ENCODE data around the gene UFSP2. TPM values are rescaled to one million over a fixed set of nuclear protein-coding genes. Genes with fewer than 3 reads are reported as not detected.

The UFSP2 gene
- total and polyA plus RNA-seq, 2 experiments from 2014 or later: 29.0 to 53.0 TPM

DNA sequence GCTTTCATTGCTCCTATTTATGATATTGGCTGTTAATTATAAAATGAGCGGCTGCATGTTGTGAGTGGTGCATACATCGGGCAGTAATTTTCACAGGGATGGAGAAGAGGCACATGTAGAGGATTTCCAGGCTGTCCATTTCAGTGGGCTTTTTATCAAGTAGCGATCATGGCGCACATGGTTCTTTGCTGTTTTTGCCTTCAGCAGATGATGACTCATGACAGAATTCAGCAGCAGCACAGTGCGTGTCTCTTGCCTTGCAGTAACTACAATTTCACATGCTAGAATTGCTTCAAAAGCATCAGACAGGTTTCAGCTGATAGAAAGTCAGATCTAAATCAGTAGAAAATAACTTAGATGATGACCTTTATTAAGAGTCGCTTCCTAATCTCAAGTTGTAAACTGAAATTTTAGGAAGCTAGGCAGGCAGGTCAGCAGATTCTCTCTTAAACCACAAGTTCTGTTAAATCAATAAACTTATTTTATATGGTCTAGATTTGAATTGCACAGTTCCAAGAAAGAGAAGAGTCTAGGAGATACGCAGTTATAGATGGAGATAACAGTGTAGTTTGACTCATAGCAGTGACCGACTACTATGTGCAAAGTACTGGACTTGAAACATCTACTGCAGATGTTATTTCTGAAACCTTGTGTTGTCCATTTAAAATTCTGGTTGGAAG is 65.9 kb downstream of the UFSP2 start:
- Mint-ChIP-seq H3K27me3 (ENCODE audit: insufficient read depth, low read depth, poor library complexity) (no peaks in the 10 kb centered on the region), H3K4me3 (no peak overlapping the region), H3K4me1 (peaks cover 15% of the 10 kb centered on the region), H3K27ac (no peak overlapping the region), H3K9me3 (no peaks in the 10 kb centered on the region), H3K36me3 (ENCODE audit: low read depth) (peaks cover 3% of the 10 kb centered on the region; the same call in 1 of the 3 replicates)
- Histone ChIP-seq H3K9me2 (ENCODE audit: insufficient read depth) (no peaks in the 10 kb centered on the region), H3K4me1 (ENCODE audit: insufficient read depth) (peaks cover 6% of the 10 kb centered on the region; the same call in 1 of the 2 replicates), H3K79me2 (replicated peaks; ENCODE audit: insufficient read depth) (no peaks in the 10 kb centered on the region), H2AFZ (no peak overlapping the region), H3K4me3 (no peak overlapping the region), H3F3A (replicated peaks; ENCODE audit: low read depth) (no peaks in the 10 kb centered on the region), H3K36me3 (ENCODE audit: insufficient read depth) (no peaks in the 10 kb centered on the region), H3K27me3 (ENCODE audit: insufficient read depth) (no peaks in the 10 kb centered on the region), H3K27ac (ENCODE audit: low read depth) (no peak overlapping the region), H3K4me2 (no peak overlapping the region), H4K20me1 (replicated peaks; ENCODE audit: insufficient read depth) (no peaks in the 10 kb centered on the region)
- no peak for TF ChIP-seq EZH2 (IDR thresholded peaks at IDR 0.05; ENCODE audit: low read depth, unreplicated experiment)
- no peak for TF ChIP-seq ZNF331 (CRISPR knock-in tag; IDR thresholded peaks at IDR 0.05; ENCODE audit: low read depth)
- TF ChIP-seq, protein P1, sequence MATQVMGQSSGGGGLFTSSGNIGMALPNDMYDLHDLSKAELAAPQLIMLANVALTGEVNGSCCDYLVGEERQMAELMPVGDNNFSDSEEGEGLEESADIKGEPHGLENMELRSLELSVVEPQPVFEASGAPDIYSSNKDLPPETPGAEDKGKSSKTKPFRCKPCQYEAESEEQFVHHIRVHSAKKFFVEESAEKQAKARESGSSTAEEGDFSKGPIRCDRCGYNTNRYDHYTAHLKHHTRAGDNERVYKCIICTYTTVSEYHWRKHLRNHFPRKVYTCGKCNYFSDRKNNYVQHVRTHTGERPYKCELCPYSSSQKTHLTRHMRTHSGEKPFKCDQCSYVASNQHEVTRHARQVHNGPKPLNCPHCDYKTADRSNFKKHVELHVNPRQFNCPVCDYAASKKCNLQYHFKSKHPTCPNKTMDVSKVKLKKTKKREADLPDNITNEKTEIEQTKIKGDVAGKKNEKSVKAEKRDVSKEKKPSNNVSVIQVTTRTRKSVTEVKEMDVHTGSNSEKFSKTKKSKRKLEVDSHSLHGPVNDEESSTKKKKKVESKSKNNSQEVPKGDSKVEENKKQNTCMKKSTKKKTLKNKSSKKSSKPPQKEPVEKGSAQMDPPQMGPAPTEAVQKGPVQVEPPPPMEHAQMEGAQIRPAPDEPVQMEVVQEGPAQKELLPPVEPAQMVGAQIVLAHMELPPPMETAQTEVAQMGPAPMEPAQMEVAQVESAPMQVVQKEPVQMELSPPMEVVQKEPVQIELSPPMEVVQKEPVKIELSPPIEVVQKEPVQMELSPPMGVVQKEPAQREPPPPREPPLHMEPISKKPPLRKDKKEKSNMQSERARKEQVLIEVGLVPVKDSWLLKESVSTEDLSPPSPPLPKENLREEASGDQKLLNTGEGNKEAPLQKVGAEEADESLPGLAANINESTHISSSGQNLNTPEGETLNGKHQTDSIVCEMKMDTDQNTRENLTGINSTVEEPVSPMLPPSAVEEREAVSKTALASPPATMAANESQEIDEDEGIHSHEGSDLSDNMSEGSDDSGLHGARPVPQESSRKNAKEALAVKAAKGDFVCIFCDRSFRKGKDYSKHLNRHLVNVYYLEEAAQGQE (IDR thresholded peaks at IDR 0.05; ENCODE audit: unreplicated experiment): no peak
- TF ChIP-seq ZNF114 (CRISPR knock-in tag; IDR thresholded peaks at IDR 0.05): no peak
- TF ChIP-seq STAT1 (IDR thresholded peaks at IDR 0.05; ENCODE audit: unreplicated experiment): no peak
- TF ChIP-seq, protein P2, sequence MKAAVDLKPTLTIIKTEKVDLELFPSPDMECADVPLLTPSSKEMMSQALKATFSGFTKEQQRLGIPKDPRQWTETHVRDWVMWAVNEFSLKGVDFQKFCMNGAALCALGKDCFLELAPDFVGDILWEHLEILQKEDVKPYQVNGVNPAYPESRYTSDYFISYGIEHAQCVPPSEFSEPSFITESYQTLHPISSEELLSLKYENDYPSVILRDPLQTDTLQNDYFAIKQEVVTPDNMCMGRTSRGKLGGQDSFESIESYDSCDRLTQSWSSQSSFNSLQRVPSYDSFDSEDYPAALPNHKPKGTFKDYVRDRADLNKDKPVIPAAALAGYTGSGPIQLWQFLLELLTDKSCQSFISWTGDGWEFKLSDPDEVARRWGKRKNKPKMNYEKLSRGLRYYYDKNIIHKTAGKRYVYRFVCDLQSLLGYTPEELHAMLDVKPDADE (IDR thresholded peaks at IDR 0.05): no peak
- TF ChIP-seq, protein P3, sequence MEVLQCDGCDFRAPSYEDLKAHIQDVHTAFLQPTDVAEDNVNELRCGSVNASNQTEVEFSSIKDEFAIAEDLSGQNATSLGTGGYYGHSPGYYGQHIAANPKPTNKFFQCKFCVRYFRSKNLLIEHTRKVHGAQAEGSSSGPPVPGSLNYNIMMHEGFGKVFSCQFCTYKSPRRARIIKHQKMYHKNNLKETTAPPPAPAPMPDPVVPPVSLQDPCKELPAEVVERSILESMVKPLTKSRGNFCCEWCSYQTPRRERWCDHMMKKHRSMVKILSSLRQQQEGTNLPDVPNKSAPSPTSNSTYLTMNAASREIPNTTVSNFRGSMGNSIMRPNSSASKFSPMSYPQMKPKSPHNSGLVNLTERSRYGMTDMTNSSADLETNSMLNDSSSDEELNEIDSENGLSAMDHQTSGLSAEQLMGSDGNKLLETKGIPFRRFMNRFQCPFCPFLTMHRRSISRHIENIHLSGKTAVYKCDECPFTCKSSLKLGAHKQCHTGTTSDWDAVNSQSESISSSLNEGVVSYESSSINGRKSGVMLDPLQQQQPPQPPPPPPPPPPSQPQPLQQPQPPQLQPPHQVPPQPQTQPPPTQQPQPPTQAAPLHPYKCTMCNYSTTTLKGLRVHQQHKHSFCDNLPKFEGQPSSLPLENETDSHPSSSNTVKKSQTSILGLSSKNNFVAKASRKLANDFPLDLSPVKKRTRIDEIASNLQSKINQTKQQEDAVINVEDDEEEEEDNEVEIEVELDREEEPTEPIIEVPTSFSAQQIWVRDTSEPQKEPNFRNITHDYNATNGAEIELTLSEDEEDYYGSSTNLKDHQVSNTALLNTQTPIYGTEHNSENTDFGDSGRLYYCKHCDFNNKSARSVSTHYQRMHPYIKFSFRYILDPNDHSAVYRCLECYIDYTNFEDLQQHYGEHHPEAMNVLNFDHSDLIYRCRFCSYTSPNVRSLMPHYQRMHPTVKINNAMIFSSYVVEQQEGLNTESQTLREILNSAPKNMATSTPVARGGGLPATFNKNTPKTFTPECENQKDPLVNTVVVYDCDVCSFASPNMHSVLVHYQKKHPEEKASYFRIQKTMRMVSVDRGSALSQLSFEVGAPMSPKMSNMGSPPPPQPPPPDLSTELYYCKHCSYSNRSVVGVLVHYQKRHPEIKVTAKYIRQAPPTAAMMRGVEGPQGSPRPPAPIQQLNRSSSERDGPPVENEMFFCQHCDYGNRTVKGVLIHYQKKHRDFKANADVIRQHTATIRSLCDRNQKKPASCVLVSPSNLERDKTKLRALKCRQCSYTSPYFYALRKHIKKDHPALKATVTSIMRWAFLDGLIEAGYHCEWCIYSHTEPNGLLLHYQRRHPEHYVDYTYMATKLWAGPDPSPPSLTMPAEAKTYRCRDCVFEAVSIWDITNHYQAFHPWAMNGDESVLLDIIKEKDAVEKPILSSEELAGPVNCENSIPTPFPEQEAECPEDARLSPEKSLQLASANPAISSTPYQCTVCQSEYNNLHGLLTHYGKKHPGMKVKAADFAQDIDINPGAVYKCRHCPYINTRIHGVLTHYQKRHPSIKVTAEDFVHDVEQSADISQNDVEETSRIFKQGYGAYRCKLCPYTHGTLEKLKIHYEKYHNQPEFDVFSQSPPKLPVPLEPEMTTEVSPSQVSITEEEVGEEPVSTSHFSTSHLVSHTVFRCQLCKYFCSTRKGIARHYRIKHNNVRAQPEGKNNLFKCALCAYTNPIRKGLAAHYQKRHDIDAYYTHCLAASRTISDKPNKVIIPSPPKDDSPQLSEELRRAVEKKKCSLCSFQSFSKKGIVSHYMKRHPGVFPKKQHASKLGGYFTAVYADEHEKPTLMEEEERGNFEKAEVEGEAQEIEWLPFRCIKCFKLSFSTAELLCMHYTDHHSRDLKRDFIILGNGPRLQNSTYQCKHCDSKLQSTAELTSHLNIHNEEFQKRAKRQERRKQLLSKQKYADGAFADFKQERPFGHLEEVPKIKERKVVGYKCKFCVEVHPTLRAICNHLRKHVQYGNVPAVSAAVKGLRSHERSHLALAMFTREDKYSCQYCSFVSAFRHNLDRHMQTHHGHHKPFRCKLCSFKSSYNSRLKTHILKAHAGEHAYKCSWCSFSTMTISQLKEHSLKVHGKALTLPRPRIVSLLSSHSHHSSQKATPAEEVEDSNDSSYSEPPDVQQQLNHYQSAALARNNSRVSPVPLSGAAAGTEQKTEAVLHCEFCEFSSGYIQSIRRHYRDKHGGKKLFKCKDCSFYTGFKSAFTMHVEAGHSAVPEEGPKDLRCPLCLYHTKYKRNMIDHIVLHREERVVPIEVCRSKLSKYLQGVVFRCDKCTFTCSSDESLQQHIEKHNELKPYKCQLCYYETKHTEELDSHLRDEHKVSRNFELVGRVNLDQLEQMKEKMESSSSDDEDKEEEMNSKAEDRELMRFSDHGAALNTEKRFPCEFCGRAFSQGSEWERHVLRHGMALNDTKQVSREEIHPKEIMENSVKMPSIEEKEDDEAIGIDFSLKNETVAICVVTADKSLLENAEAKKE (CRISPR knock-in tag; IDR thresholded peaks at IDR 0.05): no peak
- no peak for TF ChIP-seq NANOG (IDR thresholded peaks at IDR 0.05; ENCODE audit: borderline replicate concordance)
- TF ChIP-seq EZH2phosphoT487 (IDR thresholded peaks at IDR 0.05; ENCODE audit: unreplicated experiment): no peak
- TF ChIP-seq JUNB (IDR thresholded peaks at IDR 0.05; ENCODE audit: unreplicated experiment): no peak
- no peak for TF ChIP-seq CREB1 (CRISPR knock-in tag; IDR thresholded peaks at IDR 0.05; ENCODE audit: low read depth)
- TF ChIP-seq POLR2AphosphoS5 (IDR thresholded peaks at IDR 0.05; ENCODE audit: low read depth): no peak
- no peak for DNase-seq (ENCODE audit: low spot score)
- no peak for ATAC-seq
